PC-3 (cell line): ENCODE measurements around the gene EVC. TPM values are rescaled to one million over a fixed set of nuclear protein-coding genes. Genes with fewer than 3 reads are reported as not detected.

Experiments used
- ATAC-seq: fragments of 200-7000 bp; cut with Tn5 transposase; 2 replicates; pipeline ENCODE4 v1.9.1; 2020; ENCODE audit warnings: mild to moderate bottlenecking, moderate library complexity
- BruUV-seq: library from RNA; stranded (reverse); fragments of 400-500 nt; replicated peaks from 2 replicates; lab custom pipeline; 2021; lab: Mats Ljungman, UMichigan
- CTCF ChIA-PET: fragments of 300-600 bp; sonication (Branson Sonifier 250); formaldehyde crosslinking; loops from one replicate; lab custom pipeline; 2022; ENCODE audit warnings: antibody characterized with exemption; lab: Charles Lee
- POLR2A ChIA-PET: fragments of 300-600 bp; sonication (Branson Sonifier 250); formaldehyde crosslinking; loops from one replicate; lab custom pipeline; 2022; ENCODE audit warnings: antibody characterized with exemption; ENCODE audit not compliant: unreplicated experiment; lab: Charles Lee
- DNase-seq: peaks from one replicate; pipeline ENCODE4 v3.0.0-alpha.2; 2015
- H2AFZ ChIP-seq: fragments of 300-600 bp; sonication (generic); 2 replicates; pipeline ENCODE4 v1.6.0; 2016; ENCODE audit warnings: antibody characterized with exemption, low read length
- H3F3A ChIP-seq: fragments of 300-600 bp; sonication (generic); one replicate; pipeline ENCODE4 v1.6.0; 2017; ENCODE audit warnings: antibody characterized with exemption, low read length, control low read depth, mild to moderate bottlenecking; ENCODE audit not compliant: unreplicated experiment
- H3K27ac ChIP-seq: fragments of 300-600 bp; sonication (generic); 2 replicates; pipeline ENCODE4 v1.5.1; 2016; ENCODE audit warnings: mild to moderate bottlenecking, low read length
- H3K27me3 ChIP-seq: fragments of 300-600 bp; sonication (generic); 2 replicates; pipeline ENCODE4 v1.6.1; 2016; ENCODE audit warnings: low read length, mixed read lengths
- H3K36me3 ChIP-seq: fragments of 300-600 bp; sonication (generic); 2 replicates; pipeline ENCODE4 v1.6.1; 2016; ENCODE audit warnings: low read depth, mixed run types, low read length, mixed read lengths
- H3K4me1 ChIP-seq: fragments of 300-600 bp; sonication (generic); 2 replicates; pipeline ENCODE4 v1.5.1; 2016; ENCODE audit warnings: low read length; ENCODE audit not compliant: insufficient read depth
- H3K4me2 ChIP-seq: fragments of 300-600 bp; sonication (generic); 2 replicates; pipeline ENCODE4 v1.6.0; 2016; ENCODE audit warnings: low read length
- H3K4me3 ChIP-seq: fragments of 300-600 bp; sonication (generic); 2 replicates; pipeline ENCODE4 v1.5.1; 2016; ENCODE audit warnings: mild to moderate bottlenecking, low read length, mixed read lengths
- H3K79me2 ChIP-seq: fragments of 300-600 bp; sonication (generic); 2 replicates; pipeline ENCODE4 v1.6.1; 2017; ENCODE audit warnings: low read length, mixed read lengths
- H3K9ac ChIP-seq: fragments of 300-600 bp; sonication (generic); 2 replicates; pipeline ENCODE4 v1.6.0; 2016; ENCODE audit warnings: mild to moderate bottlenecking, low read length
- H3K9me2 ChIP-seq: fragments of 300-600 bp; sonication (generic); replicated peaks from 2 replicates; pipeline ENCODE4 v1.6.1; 2016; ENCODE audit warnings: mixed run types, low read length, mixed read lengths
- H3K9me3 ChIP-seq: fragments of 300-600 bp; sonication (generic); 2 replicates; pipeline ENCODE4 v1.6.1; 2016; ENCODE audit warnings: low read length, mixed read lengths
- H4K20me1 ChIP-seq: fragments of 300-600 bp; sonication (generic); 2 replicates; pipeline ENCODE4 v1.6.1; 2016; ENCODE audit warnings: low read length, mixed read lengths
- EZH2 ChIP-seq: fragments of 300-600 bp; sonication (generic); IDR thresholded peaks from one replicate; pipeline ENCODE4 v1.6.1; 2017; ENCODE audit warnings: antibody characterized with exemption, mild to moderate bottlenecking, low read length; ENCODE audit not compliant: unreplicated experiment
- EZH2phosphoT487 ChIP-seq: fragments of 300-600 bp; sonication (generic); IDR thresholded peaks from 2 replicates; pipeline ENCODE4 v1.6.1; 2018; ENCODE audit warnings: mild to moderate bottlenecking, antibody characterized with exemption, low read length, borderline replicate concordance
- intact Hi-C: fragments of 100-400 bp; cut with micrococcal nuclease; formaldehyde crosslinking; loops from 2 replicates; pipeline ENCODE4 v1.9.0; 2023
- total RNA-seq: library from RNA; depleted of rRNA; stranded (reverse); fragments of >200 nt; gene quantifications from 2 replicates; pipeline ENCODE4 v1.2.3, GENCODE V29; 2014
- TF ChIP-seq, protein P1 (sequence below): fragments of 300-600 bp; sonication (generic); conservative IDR thresholded peaks from 2 replicates; pipeline ENCODE4 v1.5.1; 2017; ENCODE audit warnings: antibody characterized with exemption, low read depth, mild to moderate bottlenecking, low read length

The EVC gene
- total RNA-seq, 1 experiment from 2014 or later: 22.7 TPM

DNA sequence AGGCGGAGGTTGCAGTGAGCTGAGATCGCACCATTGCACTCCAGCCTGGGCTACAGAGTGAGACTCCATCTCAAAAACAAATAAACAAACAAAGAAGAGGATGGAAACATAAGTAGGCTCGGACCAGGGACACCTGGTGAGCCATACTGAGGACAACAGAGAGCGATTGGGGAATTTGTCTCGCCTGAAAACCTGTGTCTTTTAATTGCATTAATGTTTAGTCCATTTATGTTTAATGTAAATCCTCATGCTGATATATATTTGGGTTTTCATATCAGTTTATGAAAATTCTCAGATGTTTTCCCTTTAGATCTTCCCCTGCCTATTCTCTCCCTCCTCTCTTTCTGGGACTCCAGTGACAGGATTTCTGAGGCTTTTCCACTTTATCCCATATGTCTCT lies 84.6 kb downstream of the EVC start:
- H3K36me3 ChIP-seq: 0 out of 2 replicates have a peak, but pooled peaks cover 4% of the 10 kb centered on the region
- POLR2A ChIA-PET: no interaction called here
- intact Hi-C loops: loop anchor here (10.0 kb wide), 1 partner anchor 421 kb away; no protein-coding TSS in a partner anchor

DNA sequence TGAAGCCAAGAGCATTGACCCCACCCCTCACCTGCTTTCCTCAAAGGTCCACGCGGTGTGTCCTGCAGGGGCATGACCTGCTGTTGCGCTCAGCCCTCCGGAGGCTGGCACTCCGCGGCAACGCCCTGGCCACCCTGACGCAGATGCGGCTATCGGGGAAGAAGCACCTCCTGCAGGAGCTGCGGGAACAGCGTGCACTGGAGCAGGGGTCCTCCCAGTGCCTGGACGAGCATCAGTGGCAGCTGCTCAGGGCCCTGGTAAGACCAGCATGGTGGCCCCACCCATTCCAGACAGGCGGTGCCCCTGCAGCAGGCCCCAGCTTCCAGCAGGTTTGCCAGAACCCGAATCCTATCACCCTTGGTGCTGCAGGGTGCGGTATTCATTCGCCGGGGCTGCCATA lies 86.0 kb downstream of the EVC start:
- Histone ChIP-seq H4K20me1 (no peaks in the 10 kb centered on the region), H3K4me3 (no peak overlapping the region), H3K9me3 (no peaks in the 10 kb centered on the region), H3K36me3 (0 out of 2 replicates have a peak, but pooled peaks cover 4% of the 10 kb centered on the region), H3K9ac (no peak overlapping the region), H3K27ac (no peak overlapping the region), H3F3A (no peaks in the 10 kb centered on the region), H3K4me1 (no peaks in the 10 kb centered on the region), H3K79me2 (no peaks in the 10 kb centered on the region), H3K4me2 (no peak overlapping the region), H2AFZ (no peak overlapping the region), H3K9me2 (no peaks in the 10 kb centered on the region), H3K27me3 (no peaks in the 10 kb centered on the region)
- POLR2A ChIA-PET: no interaction called here
- CTCF ChIA-PET: no interaction called here
- no peak for ATAC-seq
- intact Hi-C loops: loop anchor here (10.0 kb wide), 1 partner anchor 422 kb away; no protein-coding TSS in a partner anchor
- TF ChIP-seq EZH2 (no peak), EZH2phosphoT487 (no peak)
- TF ChIP-seq, protein P1, sequence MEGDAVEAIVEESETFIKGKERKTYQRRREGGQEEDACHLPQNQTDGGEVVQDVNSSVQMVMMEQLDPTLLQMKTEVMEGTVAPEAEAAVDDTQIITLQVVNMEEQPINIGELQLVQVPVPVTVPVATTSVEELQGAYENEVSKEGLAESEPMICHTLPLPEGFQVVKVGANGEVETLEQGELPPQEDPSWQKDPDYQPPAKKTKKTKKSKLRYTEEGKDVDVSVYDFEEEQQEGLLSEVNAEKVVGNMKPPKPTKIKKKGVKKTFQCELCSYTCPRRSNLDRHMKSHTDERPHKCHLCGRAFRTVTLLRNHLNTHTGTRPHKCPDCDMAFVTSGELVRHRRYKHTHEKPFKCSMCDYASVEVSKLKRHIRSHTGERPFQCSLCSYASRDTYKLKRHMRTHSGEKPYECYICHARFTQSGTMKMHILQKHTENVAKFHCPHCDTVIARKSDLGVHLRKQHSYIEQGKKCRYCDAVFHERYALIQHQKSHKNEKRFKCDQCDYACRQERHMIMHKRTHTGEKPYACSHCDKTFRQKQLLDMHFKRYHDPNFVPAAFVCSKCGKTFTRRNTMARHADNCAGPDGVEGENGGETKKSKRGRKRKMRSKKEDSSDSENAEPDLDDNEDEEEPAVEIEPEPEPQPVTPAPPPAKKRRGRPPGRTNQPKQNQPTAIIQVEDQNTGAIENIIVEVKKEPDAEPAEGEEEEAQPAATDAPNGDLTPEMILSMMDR: no peak
- DNase-seq: no peak
- no TSS peak for BruUV-seq

More for the DNA sequence above, 84.6 kb downstream of the EVC start:
- CTCF ChIA-PET: no interaction called here
- DNase-seq: no peak
- no peaks in the 10 kb centered on the region for H3K9me2 ChIP-seq
- no peaks in the 10 kb centered on the region for H3K79me2 ChIP-seq
- no peak overlapping the region for H3K27ac ChIP-seq
- no peak overlapping the region for H3K4me3 ChIP-seq
- no peak for ATAC-seq
- H3K9me3 ChIP-seq: no peaks in the 10 kb centered on the region
- no peak overlapping the region for H3K4me2 ChIP-seq
- H4K20me1 ChIP-seq: no peaks in the 10 kb centered on the region
- no peak overlapping the region for H2AFZ ChIP-seq
- no peaks in the 10 kb centered on the region for H3F3A ChIP-seq
- no peaks in the 10 kb centered on the region for H3K4me1 ChIP-seq
- no peaks in the 10 kb centered on the region for H3K27me3 ChIP-seq
- BruUV-seq: no TSS peak
- no peak overlapping the region for H3K9ac ChIP-seq
- TF ChIP-seq, protein P1: no peak
- no peak for TF ChIP-seq EZH2phosphoT487
- no peak for TF ChIP-seq EZH2

DNA sequence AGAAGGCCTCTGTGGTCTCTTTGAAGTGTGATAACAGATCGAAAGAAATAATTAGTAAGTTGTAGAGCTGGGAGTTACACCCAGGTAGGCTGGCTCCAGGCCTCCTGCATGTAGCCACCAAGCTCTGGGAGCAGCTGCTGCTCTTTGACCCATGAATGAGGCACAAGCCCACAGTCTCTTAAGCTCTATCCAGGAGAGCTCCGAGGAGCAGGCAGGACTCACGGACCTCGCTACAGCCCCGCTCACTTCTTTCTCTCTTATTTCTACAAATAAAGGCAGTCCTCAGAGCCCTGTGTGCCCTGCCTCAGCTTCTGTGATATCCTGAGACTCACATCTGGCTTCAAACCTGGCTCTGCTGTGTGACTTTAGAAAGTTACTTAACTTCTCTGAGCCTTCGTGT lies 86.9 kb downstream of the EVC start:
- intact Hi-C loops: loop anchor here (10.0 kb wide), 1 partner anchor 423 kb away; no protein-coding TSS in a partner anchor
- TF ChIP-seq EZH2phosphoT487 (no peak), EZH2 (no peak)
- TF ChIP-seq, protein P1: no peak
- H3K9ac ChIP-seq: no peak overlapping the region
- H3K27me3 ChIP-seq: no peaks in the 10 kb centered on the region
- BruUV-seq: no TSS peak
- no peaks in the 10 kb centered on the region for H3F3A ChIP-seq
- H3K9me2 ChIP-seq: no peaks in the 10 kb centered on the region
- 0 out of 2 replicates have a peak, but pooled peaks cover 4% of the 10 kb centered on the region for H3K36me3 ChIP-seq
- no peaks in the 10 kb centered on the region for H4K20me1 ChIP-seq
- no peak overlapping the region for H3K4me2 ChIP-seq
- CTCF ChIA-PET: no interaction called here
- H3K27ac ChIP-seq: no peak overlapping the region
- H3K4me1 ChIP-seq: no peaks in the 10 kb centered on the region
- no peak for ATAC-seq
- DNase-seq: no peak
- H3K4me3 ChIP-seq: no peak overlapping the region
- no peaks in the 10 kb centered on the region for H3K9me3 ChIP-seq
- no peaks in the 10 kb centered on the region for H3K79me2 ChIP-seq
- H2AFZ ChIP-seq: no peak overlapping the region
- POLR2A ChIA-PET: no interaction called here
